ENCODE measurements around the gene XYLT1.

XYLT1 gene

DNA sequence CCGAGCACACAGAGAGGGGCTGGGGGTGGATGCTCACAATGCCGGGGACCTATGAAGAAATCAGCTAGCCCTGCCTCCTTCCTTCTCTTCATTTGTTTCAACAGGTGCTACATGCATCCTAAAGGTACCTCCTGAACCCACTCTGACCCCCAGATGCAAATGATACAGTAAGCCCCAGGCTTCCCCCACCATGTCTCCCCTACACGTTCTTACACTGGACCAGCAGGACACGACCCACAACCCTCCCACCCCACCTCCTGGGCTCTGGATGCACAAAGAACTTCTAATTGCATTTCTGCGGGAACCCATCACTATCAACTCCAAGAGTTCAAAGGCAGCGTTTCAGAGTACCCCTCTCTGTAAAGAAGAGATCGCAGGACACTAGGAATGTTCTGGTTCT is 2.1 kb downstream of the XYLT1 start:
- Histone ChIP-seq H3K4me2 (peak overlapping the region; percentile 98), H3K27me3 (ENCODE audit: insufficient read depth, low read depth) (no peaks in the 10 kb centered on the region), H3K4me1 (ENCODE audit: low read depth, poor library complexity, severe bottlenecking) (peaks cover 32% of the 10 kb centered on the region)

DNA sequence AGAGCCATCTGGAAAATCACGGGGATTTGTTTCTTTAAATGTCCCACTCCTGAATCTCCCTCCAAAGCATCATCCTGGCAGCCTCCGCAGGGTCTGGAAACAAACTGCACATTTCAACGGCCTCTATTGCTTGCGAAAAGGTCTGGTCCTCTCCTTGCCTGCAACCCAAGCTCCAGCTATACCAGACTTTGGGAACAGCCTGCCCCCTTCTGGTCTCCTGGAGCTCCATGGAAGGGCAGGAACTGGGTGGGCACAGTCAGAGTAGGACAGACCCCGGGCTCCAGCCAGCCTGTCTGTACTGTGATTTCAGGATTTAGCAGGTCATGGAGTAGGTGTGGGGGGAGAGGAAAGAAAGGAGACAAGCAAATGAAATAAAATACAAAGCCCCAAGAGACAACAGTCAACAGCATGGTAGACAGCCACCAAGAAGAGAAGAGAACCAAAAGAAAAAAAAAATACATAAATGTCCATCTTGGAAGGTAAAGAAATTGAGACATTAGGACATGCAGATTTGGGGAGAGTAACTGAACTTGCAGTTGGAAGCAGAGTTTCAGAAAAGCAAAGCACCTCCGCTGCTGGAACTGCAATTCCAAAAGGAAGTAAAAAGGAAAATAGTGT is 2.7 kb downstream of the XYLT1 start:
- peak overlapping the region; percentile 98 for H3K4me2 ChIP-seq
- no peaks in the 10 kb centered on the region for H3K36me3 ChIP-seq (ENCODE audit: insufficient read depth)
- TF ChIP-seq, protein P1, sequence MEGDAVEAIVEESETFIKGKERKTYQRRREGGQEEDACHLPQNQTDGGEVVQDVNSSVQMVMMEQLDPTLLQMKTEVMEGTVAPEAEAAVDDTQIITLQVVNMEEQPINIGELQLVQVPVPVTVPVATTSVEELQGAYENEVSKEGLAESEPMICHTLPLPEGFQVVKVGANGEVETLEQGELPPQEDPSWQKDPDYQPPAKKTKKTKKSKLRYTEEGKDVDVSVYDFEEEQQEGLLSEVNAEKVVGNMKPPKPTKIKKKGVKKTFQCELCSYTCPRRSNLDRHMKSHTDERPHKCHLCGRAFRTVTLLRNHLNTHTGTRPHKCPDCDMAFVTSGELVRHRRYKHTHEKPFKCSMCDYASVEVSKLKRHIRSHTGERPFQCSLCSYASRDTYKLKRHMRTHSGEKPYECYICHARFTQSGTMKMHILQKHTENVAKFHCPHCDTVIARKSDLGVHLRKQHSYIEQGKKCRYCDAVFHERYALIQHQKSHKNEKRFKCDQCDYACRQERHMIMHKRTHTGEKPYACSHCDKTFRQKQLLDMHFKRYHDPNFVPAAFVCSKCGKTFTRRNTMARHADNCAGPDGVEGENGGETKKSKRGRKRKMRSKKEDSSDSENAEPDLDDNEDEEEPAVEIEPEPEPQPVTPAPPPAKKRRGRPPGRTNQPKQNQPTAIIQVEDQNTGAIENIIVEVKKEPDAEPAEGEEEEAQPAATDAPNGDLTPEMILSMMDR (conservative IDR thresholded peaks at IDR 0.05; ENCODE audit: low read depth, low read length): peak; percentile 59; the same call in 1 of the 2 replicates
- H3K4me1 ChIP-seq (ENCODE audit: low read depth, poor library complexity, severe bottlenecking): peaks cover 38% of the 10 kb centered on the region
- H3K27ac ChIP-seq: no peak overlapping the region
- H3K79me2 ChIP-seq (ENCODE audit: insufficient read depth, low read depth): peaks cover 59% of the 10 kb centered on the region
- H4K20me1 ChIP-seq (ENCODE audit: insufficient read depth): no peaks in the 10 kb centered on the region
- H3K4me3 ChIP-seq (IDR thresholded peaks at IDR 0.05; ENCODE audit: insufficient read depth, low read depth, low read length): no peak overlapping the region
- H3K9ac ChIP-seq: no peak overlapping the region
- H2AFZ ChIP-seq (ENCODE audit: low read depth): no peak overlapping the region
- H3K27me3 ChIP-seq (ENCODE audit: insufficient read depth, low read depth): no peaks in the 10 kb centered on the region

More for the DNA sequence above, 2.1 kb downstream of the XYLT1 start:
- peaks cover 56% of the 10 kb centered on the region for H3K79me2 ChIP-seq (ENCODE audit: insufficient read depth, low read depth)
- H3K9ac ChIP-seq: no peak overlapping the region
- no peaks in the 10 kb centered on the region for H3K36me3 ChIP-seq (ENCODE audit: insufficient read depth)
- TF ChIP-seq, protein P1 (conservative IDR thresholded peaks at IDR 0.05; ENCODE audit: low read depth, low read length): no peak
- H3K4me3 ChIP-seq (IDR thresholded peaks at IDR 0.05; ENCODE audit: insufficient read depth, low read depth, low read length): no peak overlapping the region
- no peak overlapping the region for H2AFZ ChIP-seq (ENCODE audit: low read depth)
- H3K27ac ChIP-seq: no peak overlapping the region
- H4K20me1 ChIP-seq (ENCODE audit: insufficient read depth): no peaks in the 10 kb centered on the region

DNA sequence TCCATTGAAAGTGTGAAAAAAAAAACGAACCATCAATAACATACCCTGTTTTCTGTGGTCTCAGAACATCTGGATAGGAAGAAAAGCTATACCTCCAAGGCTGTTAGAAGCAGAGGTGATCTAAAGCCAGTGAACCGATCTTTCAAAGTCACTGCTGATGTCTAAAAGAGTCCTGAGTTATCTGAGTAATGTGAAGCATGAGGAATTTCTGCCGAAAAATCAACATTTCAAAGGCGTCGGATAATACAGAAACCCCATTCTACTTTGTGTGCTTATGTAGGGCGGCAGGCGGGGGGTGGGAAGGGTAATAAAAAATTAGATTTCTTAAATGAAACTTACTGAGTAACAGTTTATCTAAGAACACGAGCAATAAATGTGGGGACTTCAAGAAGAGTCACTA is 3.9 kb downstream of the XYLT1 start:
- H3K27me3 ChIP-seq (ENCODE audit: insufficient read depth, low read depth): no peaks in the 10 kb centered on the region
- H3K9ac ChIP-seq: no peak overlapping the region
- H3K27ac ChIP-seq: no peak overlapping the region
- H3K4me3 ChIP-seq (IDR thresholded peaks at IDR 0.05; ENCODE audit: insufficient read depth, low read depth, low read length): no peak overlapping the region
- TF ChIP-seq, protein P1 (conservative IDR thresholded peaks at IDR 0.05; ENCODE audit: low read depth, low read length): no peak
- peak overlapping the region; percentile 98; the same call in 1 of the 2 replicates for H3K4me2 ChIP-seq
- H4K20me1 ChIP-seq (ENCODE audit: insufficient read depth): no peaks in the 10 kb centered on the region
- H3K36me3 ChIP-seq (ENCODE audit: insufficient read depth): no peaks in the 10 kb centered on the region
- peaks cover 49% of the 10 kb centered on the region for H3K4me1 ChIP-seq (ENCODE audit: low read depth, poor library complexity, severe bottlenecking)
- no peak overlapping the region for H2AFZ ChIP-seq (ENCODE audit: low read depth)
- peaks cover 59% of the 10 kb centered on the region for H3K79me2 ChIP-seq (ENCODE audit: insufficient read depth, low read depth)

DNA sequence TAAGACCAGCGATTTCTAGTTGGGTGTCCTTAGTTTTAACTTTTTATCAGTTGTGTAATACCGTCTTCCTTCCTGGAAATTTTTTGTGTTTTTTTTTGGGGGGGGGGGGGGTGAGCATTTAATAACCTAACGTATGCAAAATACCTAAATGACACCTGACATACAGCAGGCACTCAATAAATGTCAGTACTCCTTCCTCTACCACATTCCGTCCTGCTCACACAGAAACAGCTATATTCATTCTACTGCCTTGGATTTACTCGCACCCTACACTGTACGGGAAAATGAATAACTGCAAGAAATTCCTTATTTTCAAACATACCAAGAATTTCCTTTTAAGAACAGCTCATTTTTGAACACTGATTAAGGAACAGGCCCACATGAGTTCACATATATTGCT is 5.3 kb downstream of the XYLT1 start:
- Histone ChIP-seq H3K4me1 (ENCODE audit: low read depth, poor library complexity, severe bottlenecking) (peaks cover 63% of the 10 kb centered on the region), H3K36me3 (ENCODE audit: insufficient read depth) (no peaks in the 10 kb centered on the region), H3K79me2 (ENCODE audit: insufficient read depth, low read depth) (peaks cover 71% of the 10 kb centered on the region), H3K4me2 (no peak overlapping the region), H3K9ac (no peak overlapping the region), H3K27ac (no peak overlapping the region), H2AFZ (ENCODE audit: low read depth) (no peak overlapping the region), H3K4me3 (IDR thresholded peaks at IDR 0.05; ENCODE audit: insufficient read depth, low read depth, low read length) (no peak overlapping the region), H4K20me1 (ENCODE audit: insufficient read depth) (no peaks in the 10 kb centered on the region), H3K27me3 (ENCODE audit: insufficient read depth, low read depth) (no peaks in the 10 kb centered on the region)
- TF ChIP-seq, protein P1 (conservative IDR thresholded peaks at IDR 0.05; ENCODE audit: low read depth, low read length): no peak
